Measurements from ENCODE around the gene NACC1. TPM values are rescaled to one million over a fixed set of nuclear protein-coding genes. Genes with fewer than 3 reads are reported as not detected.

The NACC1 gene
- 56.7 TPM for polyA plus RNA-seq (2013, experiment 1 of 2; ENCODE audit: insufficient read length)
- 62.5 TPM for polyA plus RNA-seq (2013, experiment 2 of 2; ENCODE audit: insufficient read length)

GRCh38 chr19:13117772-13118423 lies at the start of gene NACC1:
TSS of gene NACC1 (plus strand) at chr19:13118264. CDS start at chr19:13135208, 16,944 bp downstream.
- DNase-seq = peak; percentile 91

- DNase-seq = no peak
Measured at GRCh38 chr19:13069415-13070359, 48.4 kb upstream of the NACC1 start.

GRCh38 chr19:13070425-13071140 lies 47.5 kb upstream of the NACC1 start:
- DNase-seq = no peak

GRCh38 chr19:13071444-13072187 lies 46.4 kb upstream of the NACC1 start:
- DNase-seq = no peak

- no peak for DNase-seq
Measured at GRCh38 chr19:13072188-13072908, 45.7 kb upstream of the NACC1 start.

- no peak for DNase-seq
Measured at GRCh38 chr19:13073263-13073662, 44.8 kb upstream of the NACC1 start.

- no peak for DNase-seq
Measured at GRCh38 chr19:13074378-13074777, 43.7 kb upstream of the NACC1 start.

GRCh38 chr19:13076320-13076719 lies 41.7 kb upstream of the NACC1 start:
- no peak for DNase-seq

GRCh38 chr19:13076787-13077186 lies 41.3 kb upstream of the NACC1 start:
- no peak for DNase-seq

GRCh38 chr19:13077240-13077639 lies 40.8 kb upstream of the NACC1 start:
- no peak for DNase-seq

- DNase-seq = no peak
Measured at GRCh38 chr19:13078381-13078780, 39.7 kb upstream of the NACC1 start.

- no peak for DNase-seq
Measured at GRCh38 chr19:13078897-13079541, 39.0 kb upstream of the NACC1 start.

GRCh38 chr19:13079542-13079986 lies 38.5 kb upstream of the NACC1 start:
- peak; percentile 93 for DNase-seq

GRCh38 chr19:13082192-13083007 lies 35.7 kb upstream of the NACC1 start:
- peak; percentile 71 for DNase-seq

GRCh38 chr19:13083008-13083404 lies 35.1 kb upstream of the NACC1 start:
- no peak for DNase-seq

- DNase-seq = no peak
Measured at GRCh38 chr19:13083627-13084026, 34.4 kb upstream of the NACC1 start.

- no peak for DNase-seq
Measured at GRCh38 chr19:13085666-13086065, 32.4 kb upstream of the NACC1 start.

- no peak for DNase-seq
Measured at GRCh38 chr19:13086341-13086740, 31.7 kb upstream of the NACC1 start.

GRCh38 chr19:13087295-13087694 lies 30.8 kb upstream of the NACC1 start:
- DNase-seq = no peak
